ENCODE results near the gene PEF1. TPM values are rescaled to one million over a fixed set of nuclear protein-coding genes. Genes with fewer than 3 reads are reported as not detected.
A peak's percentile ranks its signal among the peaks of the same experiment; 100 is the strongest.

PEF1 gene
- polyA plus RNA-seq, 1 donor (not counting 4 experiments of a cell fraction or from before 2014, with no cell fraction given): 72.2 TPM

DNA sequence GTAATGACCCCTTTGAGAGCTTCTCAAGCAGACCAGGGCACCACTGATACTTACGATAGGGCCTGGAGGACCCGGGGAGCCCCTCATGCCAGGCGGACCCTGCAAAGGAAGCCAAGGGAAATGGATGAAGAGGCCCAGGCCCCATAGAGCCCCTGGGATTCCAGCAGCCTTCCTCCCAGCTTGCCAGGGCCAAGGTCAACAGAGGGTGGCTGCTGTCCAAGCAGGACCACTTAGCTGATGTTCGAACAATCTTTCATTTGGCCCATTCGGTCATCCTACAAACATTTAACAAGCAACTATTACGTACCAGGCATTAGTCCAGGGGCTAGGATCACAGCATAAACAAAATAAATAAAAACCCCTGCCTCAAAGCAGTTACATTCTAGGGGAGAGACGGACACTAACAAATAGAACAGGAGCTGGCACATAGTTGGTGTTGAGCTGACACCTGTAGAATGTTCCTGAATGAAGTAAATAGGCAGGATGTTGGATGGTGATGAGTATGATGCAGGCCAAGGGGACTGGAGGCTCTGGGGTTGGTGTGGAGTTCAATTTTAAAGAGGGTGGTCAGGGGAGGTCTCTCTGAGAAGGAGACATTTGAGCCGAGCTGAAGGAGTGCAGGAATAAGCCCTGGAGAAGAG lies 27.0 kb upstream of the PEF1 start:
- Histone ChIP-seq H3K9me3 (ENCODE audit: control insufficient read depth, low read depth, low read length) (no peaks in the 10 kb centered on the region), H3K27me3 (ENCODE audit: control insufficient read depth, extremely low read depth, insufficient read depth, low read length) (no peaks in the 10 kb centered on the region), H3K79me2 (ENCODE audit: control insufficient read depth, insufficient read depth, low read length) (no peaks in the 10 kb centered on the region), H3K4me3 (ENCODE audit: control insufficient read depth in 2 of 3, extremely low read depth in 1 of 3, insufficient read depth in 2 of 3, low read depth in 1 of 3, low read length in 3 of 3) (no peak overlapping the region), H3K27ac (ENCODE audit: control insufficient read depth, insufficient read depth, low read length) (no peak overlapping the region), H3K36me3 (ENCODE audit: control insufficient read depth in 2 of 2, extremely low read depth in 1 of 2, insufficient read depth in 2 of 2, low read length in 2 of 2) (peaks cover 14 to 47% of the 10 kb centered on the region in 2 experiments), H2AFZ (ENCODE audit: control insufficient read depth, low read length) (no peak overlapping the region), H3K9ac (ENCODE audit: control insufficient read depth, extremely low read depth, insufficient read depth, low read length) (no peak overlapping the region), H4K20me1 (ENCODE audit: control insufficient read depth, extremely low read depth, insufficient read depth, low read length) (no peaks in the 10 kb centered on the region), H3K4me2 (ENCODE audit: control insufficient read depth, extremely low read depth, insufficient read depth, low read depth, low read length) (no peak overlapping the region), H3K4me1 (ENCODE audit: control insufficient read depth, extremely low read depth, insufficient read depth, low read length) (peaks cover 35% of the 10 kb centered on the region), H3K9me1 (ENCODE audit: control insufficient read depth, extremely low read depth, insufficient read depth, low read length) (peaks cover 3% of the 10 kb centered on the region)
- DNase-seq (ENCODE audit: low read depth, low spot score) (no peak), FAIRE-seq (no peak)
- dilution Hi-C loops (cut with MboI; ENCODE audit: extremely low pct_ligation_motif_present, low sequenced_read_pairs): no loop called here
- TF ChIP-seq, protein P1, sequence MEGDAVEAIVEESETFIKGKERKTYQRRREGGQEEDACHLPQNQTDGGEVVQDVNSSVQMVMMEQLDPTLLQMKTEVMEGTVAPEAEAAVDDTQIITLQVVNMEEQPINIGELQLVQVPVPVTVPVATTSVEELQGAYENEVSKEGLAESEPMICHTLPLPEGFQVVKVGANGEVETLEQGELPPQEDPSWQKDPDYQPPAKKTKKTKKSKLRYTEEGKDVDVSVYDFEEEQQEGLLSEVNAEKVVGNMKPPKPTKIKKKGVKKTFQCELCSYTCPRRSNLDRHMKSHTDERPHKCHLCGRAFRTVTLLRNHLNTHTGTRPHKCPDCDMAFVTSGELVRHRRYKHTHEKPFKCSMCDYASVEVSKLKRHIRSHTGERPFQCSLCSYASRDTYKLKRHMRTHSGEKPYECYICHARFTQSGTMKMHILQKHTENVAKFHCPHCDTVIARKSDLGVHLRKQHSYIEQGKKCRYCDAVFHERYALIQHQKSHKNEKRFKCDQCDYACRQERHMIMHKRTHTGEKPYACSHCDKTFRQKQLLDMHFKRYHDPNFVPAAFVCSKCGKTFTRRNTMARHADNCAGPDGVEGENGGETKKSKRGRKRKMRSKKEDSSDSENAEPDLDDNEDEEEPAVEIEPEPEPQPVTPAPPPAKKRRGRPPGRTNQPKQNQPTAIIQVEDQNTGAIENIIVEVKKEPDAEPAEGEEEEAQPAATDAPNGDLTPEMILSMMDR (optimal IDR thresholded peaks at IDR 0.05 in 1 of 3, IDR thresholded peaks at IDR 0.05 in 1 of 3, conservative IDR thresholded peaks at IDR 0.05 in 1 of 3; ENCODE audit: extremely low read depth in 1 of 3, insufficient read depth in 2 of 3, low read length in 3 of 3): no peak

DNA sequence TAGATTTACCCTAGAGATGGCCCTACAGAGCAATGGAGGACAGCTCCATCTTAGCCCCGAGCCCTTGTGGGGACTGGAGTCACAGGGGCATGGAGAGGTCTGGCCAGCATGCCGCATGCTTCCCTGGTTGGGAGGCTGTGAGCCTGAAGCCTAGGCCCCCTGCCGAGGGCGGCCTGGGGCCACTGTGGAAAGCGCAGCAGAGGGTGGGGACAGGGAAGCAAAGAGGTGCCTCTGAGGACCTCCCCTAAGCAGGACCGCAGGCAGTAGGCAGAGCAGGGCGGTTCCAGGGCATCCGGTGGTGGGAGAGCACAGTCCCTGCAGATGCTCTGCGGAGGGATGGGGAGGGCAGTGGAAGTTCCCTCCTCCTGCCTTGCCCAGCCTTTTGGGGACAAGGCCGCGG lies 26.5 kb upstream of the PEF1 start:
- H3K4me2 ChIP-seq (ENCODE audit: control insufficient read depth, extremely low read depth, insufficient read depth, low read depth, low read length): no peak overlapping the region
- no peak overlapping the region for H2AFZ ChIP-seq (ENCODE audit: control insufficient read depth, low read length)
- H3K36me3 ChIP-seq (ENCODE audit: control insufficient read depth in 2 of 2, extremely low read depth in 1 of 2, insufficient read depth in 2 of 2, low read length in 2 of 2): peaks cover 14 to 44% of the 10 kb centered on the region in 2 experiments
- dilution Hi-C loops (cut with MboI; ENCODE audit: extremely low pct_ligation_motif_present, low sequenced_read_pairs): no loop called here
- DNase-seq (ENCODE audit: low read depth, low spot score): no peak
- H3K27me3 ChIP-seq (ENCODE audit: control insufficient read depth, extremely low read depth, insufficient read depth, low read length): no peaks in the 10 kb centered on the region
- H4K20me1 ChIP-seq (ENCODE audit: control insufficient read depth, extremely low read depth, insufficient read depth, low read length): no peaks in the 10 kb centered on the region
- peaks cover 3% of the 10 kb centered on the region for H3K9me1 ChIP-seq (ENCODE audit: control insufficient read depth, extremely low read depth, insufficient read depth, low read length)
- H3K79me2 ChIP-seq (ENCODE audit: control insufficient read depth, insufficient read depth, low read length): no peaks in the 10 kb centered on the region
- FAIRE-seq: no peak
- no peak overlapping the region for H3K27ac ChIP-seq (ENCODE audit: control insufficient read depth, insufficient read depth, low read length)
- no peaks in the 10 kb centered on the region for H3K9me3 ChIP-seq (ENCODE audit: control insufficient read depth, low read depth, low read length)
- peak overlapping the region; percentile 9 for H3K9ac ChIP-seq (ENCODE audit: control insufficient read depth, extremely low read depth, insufficient read depth, low read length)
- peaks cover 41% of the 10 kb centered on the region for H3K4me1 ChIP-seq (ENCODE audit: control insufficient read depth, extremely low read depth, insufficient read depth, low read length)
- H3K4me3 ChIP-seq (ENCODE audit: control insufficient read depth in 2 of 3, extremely low read depth in 1 of 3, insufficient read depth in 2 of 3, low read depth in 1 of 3, low read length in 3 of 3): no peak overlapping the region
- no peak for TF ChIP-seq EZH2 (IDR thresholded peaks at IDR 0.05; ENCODE audit: low read length)
- TF ChIP-seq, protein P1 (optimal IDR thresholded peaks at IDR 0.05 in 1 of 3, IDR thresholded peaks at IDR 0.05 in 1 of 3, conservative IDR thresholded peaks at IDR 0.05 in 1 of 3; ENCODE audit: extremely low read depth in 1 of 3, insufficient read depth in 2 of 3, low read length in 3 of 3): no peak

All from keratinocyte (primary cell).